ENCODE measurements around the gene SHLD1.
"Not testable (repeated sequence)": the region's sequence is repeated elsewhere in the genome, so short reads cannot be mapped to it uniquely, and the experiment has no call there.

The SHLD1 gene

DNA sequence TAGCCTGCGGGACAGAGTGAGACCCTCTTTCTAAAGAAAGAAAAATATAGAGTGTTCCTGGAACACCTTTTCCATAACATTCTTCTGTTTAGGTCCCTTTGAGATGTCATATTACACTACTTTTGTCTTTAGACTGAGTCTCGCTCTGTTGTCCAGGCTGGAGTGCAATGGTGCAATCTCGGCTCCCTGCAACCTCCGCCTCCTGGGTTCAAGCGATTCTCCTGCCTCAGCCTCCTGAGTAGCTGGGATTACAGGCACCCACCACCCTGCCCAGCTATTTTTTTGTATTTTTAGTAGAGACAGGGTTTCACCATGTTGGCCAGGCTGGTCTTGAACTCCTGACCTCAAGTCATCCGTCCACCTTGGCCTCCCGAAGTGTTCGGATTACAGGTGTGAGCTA lies 31.2 kb downstream of the SHLD1 start:
- DNase-seq (ENCODE audit: low read depth) = not testable (repeated sequence)

DNA sequence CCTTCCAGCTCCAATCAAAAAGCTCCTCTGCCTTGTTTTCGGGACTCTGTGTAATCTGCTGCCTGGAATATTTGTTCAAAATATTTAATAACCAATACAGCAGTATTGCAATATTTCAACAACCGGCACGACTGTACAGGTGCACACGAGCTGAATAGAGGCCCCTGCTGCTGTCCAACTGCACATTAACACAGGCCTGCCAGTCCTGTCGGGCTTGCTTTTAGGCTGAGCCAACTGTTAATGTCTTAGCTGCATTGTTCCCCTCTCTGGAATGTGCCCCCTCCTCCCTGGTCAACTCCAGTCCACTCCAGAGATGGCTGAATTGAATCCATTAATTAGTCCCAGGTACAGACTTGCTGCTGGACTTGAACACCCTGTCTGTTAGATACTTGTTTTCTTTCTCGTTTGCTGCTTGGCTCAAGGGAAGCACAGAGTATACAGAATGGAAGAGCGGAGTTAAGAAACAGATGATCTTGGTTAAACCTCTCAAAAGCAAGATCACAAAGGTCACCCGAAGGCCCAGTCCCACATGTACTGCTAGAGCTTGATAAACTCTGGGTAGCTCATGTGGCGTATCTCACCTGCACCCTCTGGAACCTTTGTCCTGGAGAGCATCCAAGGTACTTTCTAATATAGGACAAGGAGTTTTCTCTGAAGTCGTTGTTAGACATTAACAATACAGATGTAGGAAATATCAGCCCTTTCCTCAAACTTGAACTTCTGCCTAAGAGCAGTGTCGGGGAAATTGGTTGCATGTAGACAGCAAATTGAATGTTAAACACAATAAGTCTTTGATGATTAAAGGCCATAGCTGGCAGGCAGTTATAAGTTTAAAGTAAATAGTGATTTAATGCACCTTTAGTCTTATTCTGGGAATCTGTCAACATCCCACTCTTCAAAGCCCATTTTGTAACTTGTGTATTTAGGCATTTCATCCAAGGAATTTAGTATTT lies 31.9 kb downstream of the SHLD1 start:
- no peak for DNase-seq (ENCODE audit: low read depth)

DNA sequence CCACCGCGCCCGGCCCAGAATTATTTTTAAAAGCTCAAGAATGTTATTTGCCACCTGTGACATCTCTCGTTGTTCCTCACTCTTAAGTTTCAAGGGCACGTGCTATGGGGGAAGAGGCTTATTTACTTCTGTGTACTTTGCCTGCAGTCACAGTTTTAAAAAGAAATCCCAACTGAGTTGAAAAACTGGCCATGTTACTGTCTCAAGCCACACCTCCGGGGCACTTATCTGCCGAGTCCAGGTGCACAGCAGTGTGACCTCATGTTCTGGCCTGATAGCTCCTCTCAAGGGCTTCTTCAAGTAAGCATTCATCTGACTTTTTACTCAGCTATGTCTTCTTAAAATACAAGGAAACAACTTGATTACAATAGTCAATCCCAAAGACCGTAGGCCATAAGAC lies 34.5 kb downstream of the SHLD1 start:
- no peak for DNase-seq (ENCODE audit: low read depth)

DNA sequence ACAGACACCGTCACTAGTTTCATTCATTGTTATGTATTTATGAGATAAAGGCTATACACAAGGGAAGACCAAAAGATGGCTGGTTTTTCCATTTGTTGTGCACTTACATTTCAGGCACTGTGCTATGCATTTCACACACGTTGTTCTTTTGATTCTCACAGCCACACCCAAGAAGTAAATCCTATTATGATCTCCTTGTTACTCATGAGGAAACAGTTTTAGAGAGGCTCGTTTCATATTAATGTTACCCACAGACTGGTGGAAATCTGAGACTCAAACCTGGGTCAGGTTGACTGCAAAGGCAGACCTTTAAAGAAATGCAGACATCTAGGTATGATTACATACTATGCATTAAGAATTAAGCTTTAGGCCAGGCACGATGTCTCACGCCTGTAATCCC lies 34.9 kb downstream of the SHLD1 start:
- no peak for DNase-seq (ENCODE audit: low read depth)

DNA sequence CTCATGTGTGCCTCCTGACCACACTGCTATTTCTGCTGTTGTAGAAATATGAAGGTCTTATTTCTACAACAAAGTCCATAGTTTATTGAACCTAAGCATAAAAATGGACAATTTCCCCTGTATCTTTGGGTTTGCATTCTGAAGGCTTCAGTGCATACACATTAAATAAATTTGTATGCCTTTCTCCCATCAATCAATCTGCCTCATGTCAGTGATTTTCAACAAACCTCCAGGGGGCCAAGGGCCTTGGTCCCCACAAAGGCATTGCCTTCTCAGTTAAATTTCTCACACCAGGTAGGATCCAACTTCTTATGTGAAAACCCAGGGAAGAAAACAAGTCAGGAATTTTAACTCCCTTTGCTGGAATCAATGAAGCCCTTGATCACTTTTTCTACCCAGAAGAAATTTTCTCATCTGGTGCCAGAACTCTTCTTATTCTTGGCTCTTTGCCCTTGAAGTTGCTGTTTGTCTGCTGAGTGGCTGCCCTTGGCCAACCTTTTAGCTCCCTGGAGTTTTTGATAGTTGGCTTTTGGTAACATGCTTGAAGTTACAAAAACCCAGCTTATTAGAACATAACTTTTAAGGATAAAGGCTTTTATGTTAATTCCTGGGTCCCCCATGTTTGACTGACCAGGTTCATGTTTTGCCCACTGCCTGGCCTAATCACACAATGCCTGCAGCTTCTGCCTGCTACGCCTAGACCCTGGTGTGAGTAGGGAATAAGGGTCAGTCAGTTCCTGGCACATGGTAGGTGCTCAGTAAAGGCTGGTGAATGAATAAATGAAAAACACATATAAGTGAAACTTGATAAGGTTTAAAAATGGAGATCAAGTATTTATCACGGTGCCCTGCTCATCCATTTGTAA lies 37.0 kb downstream of the SHLD1 start:
- DNase-seq (ENCODE audit: low read depth) = no peak

DNA sequence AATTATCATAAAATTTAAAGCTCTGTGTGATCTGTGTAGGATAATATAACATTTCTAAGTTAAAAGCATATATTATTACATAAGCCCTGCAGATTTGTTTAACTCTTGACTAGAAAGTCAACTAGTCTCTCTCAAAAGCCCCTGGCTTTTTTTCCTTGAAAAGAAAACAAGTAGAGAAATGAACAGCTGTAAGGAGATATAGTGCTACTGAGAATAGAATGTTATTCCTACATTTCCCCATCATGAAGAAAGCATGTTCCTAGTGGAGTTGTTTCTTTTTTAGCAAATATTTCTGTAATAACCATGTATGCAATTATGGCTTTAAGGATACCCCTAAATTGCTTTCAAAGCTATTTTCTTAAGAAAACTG lies 37.6 kb downstream of the SHLD1 start:
- no peak for DNase-seq (ENCODE audit: low read depth)

DNA sequence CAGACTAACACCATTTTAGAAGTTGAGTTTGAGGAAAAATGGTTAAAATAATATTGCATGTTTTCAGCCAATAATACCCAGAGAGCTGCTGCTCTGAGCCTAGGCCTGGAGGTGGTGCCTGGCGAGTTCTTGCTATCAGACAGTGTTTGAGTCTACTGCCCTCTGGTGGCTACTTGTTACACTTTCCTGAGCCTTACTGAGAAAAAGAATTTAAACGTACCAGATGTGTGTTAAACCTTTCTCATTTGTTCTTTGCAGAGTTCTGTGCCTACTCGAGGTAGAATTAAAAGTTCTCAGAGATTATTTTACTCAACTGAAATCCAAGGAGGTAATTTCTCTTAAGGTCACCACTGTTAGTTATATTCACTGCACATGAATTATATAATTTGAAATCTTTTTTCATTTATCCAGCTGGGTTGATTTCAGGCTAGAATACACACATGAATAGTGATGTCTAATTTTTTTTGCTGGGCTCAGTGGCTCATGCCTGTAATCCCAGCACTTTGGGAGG lies 38.2 kb downstream of the SHLD1 start:
- peak; percentile 89 for DNase-seq (ENCODE audit: low read depth)

DNA sequence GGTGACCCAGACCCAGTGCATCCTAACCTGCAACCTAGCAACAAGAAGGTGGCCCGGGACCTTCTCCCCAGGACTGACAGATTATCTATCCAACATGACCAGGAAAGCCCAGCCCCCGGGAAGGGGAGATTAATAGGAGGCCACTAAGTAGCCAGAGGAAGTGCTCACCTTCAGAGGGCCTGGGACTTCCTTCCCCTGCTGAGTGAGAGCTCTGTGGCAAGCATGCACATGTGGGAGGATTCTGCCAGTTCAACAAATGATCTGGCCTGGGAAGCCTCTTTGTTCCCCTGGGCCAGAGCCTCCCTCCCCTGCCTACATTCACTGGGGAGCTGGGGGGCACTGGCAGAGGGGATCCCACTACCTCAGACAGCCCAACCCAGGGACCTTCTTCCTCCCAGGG lies 39.6 kb downstream of the SHLD1 start:
- no peak for DNase-seq (ENCODE audit: low read depth)

DNA sequence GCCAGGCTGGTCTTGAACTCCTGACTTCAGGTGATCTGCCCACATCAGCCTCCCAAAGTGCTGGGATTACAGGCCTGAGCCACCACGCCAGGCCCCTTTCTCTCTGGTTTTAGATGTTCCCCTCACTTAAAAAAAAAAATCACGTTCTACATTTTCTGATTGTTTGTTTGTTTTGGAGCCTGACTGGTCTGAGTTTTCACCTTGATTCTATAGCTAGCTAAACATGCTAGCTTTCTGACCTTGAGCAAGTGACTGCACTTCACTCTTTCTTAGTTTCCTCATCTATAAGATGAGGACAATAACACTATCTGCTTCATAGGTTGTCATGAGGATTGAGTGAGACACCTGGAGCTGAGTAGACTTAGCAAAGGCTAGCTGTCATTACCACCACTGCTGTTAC lies 43.7 kb downstream of the SHLD1 start:
- DNase-seq (ENCODE audit: low read depth) = no peak

DNA sequence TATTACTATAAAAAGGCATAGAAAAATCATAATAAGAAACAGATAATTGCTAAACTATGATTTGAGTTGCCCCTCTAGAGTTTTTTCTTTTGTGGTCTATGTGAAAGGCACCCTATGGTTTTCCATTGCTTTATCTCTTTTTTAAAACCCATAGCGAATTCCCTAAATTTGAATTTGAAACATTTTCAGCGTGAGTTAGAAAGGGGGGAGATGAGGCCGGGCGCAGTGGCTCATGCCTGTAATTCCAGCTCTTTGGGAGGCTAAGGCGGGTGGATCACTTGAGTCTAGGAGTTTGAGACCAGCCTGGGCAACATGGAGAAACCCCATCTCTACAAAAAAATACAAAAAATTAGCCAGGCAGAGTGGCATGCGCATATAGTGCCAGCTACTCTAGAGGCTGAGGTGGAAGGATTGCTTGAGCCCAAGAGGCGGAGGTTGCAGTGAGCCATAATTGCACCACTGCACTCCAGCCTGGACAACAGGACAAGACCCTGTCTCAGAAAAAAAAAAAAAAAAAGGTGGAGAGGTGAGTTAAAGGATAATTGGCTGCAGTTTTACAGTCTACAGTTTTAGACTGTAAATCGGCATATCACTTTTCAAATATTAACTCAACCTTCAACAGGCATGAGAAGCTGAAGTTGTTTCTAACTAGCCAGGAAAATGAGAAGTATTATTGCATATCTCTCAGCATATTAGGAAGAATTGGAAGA lies 46.3 kb downstream of the SHLD1 start:
- no peak for DNase-seq (ENCODE audit: low read depth)

DNA sequence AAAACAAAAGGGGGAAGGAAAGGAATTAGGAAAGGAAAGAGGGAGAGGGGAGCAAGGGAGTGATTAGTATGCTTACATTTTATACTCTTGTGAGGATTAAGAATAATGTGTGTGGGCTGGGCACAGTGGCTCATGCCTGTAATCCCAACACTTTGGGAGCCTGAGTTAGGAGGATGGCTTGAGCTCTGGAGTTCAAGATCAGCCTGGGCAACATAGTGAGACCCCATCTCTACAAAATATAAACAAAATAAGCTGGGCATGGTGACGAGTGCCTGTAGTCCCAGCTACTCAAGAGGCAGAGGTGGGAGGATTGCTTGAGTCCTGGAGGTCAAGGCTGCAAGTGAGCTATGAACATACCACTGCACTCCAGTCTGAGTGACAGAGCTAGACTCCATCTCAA lies 47.0 kb downstream of the SHLD1 start:
- no peak for DNase-seq (ENCODE audit: low read depth)

DNA sequence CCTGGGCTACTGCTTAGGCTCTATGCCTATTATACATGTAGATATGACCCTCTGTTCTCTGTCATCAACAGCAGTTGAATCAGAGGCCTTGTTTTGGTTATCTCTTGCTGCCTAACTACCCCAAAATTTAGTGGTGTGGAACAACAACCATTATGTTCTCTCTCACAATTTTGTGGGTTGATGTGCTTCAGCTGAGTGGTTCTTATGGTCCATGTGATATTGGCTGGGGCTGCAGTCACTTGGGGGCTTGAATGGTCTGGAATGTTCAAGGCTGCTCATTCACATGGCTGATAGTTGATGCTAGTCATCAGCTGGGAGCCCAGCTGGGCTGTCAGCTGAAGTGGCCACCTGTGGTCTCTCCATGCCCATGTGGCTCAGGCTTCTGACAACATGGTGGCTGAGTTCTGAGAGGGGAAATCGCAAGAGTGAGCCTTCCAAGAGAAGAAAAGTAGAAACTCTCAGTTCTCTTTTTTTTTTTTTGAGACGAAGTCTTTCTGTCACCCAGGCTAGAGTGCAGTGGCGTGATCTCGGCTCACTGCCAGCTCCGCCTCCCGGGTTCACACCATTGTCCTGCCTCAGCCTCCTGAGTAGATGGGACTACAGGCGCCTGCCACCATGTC lies 47.8 kb downstream of the SHLD1 start:
- no peak for DNase-seq (ENCODE audit: low read depth)

DNA sequence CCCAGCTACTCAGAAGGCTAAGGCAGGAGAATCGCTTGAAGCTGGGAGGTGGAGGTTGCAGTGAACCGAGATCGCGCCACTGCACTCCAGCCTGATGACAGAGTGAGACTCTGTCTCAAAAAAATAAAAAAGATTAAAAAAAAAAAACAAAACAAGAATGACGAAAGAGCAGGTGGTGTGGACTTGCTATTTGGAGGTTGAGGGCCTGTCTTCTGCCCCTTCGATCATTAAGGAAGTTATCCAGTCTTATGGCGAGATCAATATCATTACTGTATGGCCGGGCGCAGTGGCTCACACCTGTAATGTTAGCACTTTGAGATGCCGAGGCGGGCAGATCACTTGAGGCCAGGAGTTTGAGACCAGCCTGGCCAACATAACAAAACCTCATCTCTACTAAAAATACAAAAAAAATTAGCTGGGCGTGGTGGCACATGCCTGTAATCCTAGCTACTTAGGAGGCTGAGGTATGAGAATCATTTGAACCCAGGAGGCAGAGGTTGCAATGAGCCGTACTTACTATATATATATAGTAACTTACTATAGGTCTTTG lies 53.6 kb downstream of the SHLD1 start:
- DNase-seq (ENCODE audit: low read depth) = not testable (repeated sequence)

DNA sequence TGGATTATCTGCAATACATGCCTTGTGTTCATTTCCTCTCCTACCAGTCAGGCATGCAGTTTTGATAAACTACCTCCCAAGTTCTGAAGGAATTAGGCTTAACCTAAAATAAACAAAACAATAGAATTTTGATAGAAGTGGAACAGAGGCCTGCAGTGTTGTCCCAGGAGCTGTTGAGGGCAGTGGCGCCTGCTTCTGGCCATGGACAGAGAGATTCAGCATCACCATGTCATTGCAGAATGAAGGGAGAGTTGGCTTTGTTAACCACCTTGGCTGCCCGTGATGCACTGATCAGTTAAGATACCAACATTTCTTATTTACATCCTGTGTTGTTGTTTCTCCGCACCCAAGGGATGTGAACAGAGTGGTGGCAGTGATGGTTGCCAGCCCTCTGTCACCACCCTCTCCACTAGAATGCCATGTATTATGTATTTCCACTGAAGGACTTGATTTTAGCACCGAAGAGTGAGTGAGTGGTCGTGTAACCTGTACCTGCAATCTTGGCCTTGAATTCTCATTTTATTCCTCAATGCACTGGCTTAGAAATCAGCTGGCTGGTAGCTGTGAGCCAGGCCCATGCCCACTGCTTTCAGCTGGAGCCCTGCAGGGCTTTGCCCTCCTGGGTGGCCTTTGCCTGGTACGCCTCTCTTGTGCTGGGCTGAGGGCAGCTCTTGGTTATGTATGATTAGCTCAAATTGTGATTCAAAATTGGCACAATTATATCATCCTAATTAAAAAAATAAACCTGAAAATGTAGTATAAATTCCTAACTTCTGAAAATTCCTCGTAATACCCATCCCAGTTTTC lies 56.5 kb downstream of the SHLD1 start:
- peak; percentile 9 for DNase-seq (ENCODE audit: low read depth)

DNA sequence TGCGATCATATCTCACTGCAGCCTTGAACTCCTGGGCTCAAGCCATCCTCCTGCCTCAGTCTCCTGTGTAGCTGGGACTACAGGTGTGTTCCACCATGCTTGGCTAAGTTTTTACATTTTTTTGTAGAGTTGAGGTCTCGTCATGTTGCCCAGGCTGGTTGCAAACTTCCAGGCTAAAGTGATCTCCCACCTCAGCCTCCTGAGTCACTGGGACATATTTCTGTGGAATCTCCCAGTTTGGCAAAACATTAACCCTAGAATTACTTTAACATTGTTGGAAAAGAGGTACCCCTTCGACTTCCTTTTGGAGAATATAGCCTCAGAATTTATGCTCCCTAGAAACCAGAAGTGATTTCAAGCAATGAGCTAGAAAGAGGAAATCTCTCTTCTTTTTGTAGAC lies 57.2 kb downstream of the SHLD1 start:
- DNase-seq (ENCODE audit: low read depth) = no peak

DNA sequence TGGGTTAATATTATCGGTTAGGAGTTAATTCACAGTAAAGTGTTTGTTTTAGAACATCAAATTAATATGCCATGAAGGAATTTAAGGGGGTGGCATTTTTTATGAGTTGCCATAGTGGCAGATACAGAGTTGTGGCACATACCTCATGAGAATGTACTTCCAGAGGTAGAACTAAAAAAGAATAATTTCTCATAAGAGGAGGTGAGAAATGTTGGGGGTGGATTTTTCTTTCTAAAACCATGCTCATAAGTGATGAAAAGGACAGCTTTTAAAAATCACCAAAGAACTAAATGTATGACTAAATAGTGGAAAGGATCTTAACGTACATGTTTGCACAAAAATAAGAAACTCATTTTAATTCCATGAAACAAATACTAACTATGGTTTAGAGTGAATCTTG lies 58.7 kb downstream of the SHLD1 start:
- no peak for DNase-seq (ENCODE audit: low read depth)

DNA sequence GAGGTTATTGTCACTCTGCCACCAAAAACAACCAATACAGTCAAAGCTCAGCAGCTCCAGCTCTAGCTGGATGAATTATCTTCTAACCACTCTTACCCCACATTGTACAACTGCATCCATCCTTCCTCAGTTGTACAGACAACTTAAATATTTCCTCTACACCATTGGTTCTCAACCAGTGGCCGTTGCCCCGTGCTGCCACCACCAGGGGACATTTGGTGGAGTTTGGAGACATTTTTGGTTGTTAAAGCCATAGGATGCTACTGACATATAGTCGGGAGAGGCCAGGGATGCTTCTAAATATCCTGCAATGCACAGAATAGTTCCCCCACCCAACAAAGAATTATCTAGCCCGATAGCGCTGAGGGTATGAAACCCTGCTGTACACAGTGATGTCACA lies 59.3 kb downstream of the SHLD1 start:
- DNase-seq (ENCODE audit: low read depth) = peak; percentile 3

DNA sequence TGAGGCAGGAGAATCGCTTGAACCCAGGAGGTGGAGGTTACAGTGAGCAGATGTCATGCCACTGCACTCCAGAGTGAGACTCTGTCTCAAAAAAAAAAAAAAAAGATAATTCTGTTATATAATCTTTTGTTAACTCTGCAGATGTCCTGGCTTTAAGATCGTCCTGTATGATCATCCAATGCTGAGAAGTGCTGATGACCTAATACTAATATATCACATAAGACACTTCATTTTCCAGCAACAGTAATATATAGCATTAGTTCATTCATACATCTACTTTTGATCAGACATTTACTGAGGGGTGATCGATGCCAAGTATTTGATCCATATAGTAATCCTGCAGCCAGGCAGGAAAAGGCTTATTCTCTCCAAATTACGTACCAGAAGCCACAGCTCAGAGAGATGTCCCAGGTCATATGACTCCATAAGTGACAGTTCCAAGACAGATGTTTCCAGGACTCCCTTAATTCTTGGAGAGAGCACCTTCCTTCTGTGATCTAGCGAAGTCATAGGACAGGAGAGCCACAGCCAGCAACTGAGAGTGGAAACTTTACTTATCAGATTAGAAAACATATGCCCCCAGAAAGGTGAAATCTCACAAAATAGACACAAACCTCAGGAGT lies 60.7 kb downstream of the SHLD1 start:
- no peak for DNase-seq (ENCODE audit: low read depth)

DNA sequence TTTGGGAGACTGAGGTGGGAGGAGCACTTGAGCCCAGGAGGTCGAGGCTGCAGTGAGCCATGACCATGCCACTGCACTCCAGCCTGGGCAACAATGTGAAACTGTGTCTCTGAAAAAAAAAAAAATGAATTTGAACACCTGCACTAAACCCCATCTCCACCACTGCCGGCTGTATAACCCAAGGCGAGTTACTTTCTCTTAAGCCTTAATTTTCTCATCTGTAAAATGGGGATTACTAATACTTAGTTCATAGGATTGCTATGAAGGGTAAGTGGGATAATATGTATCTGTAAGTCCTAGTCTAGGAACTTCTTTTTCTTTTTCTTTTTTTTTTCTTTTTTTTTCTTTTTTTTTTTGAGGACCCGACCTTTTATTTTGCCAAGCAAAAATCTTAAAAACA lies 61.5 kb downstream of the SHLD1 start:
- DNase-seq (ENCODE audit: low read depth) = no peak

DNA sequence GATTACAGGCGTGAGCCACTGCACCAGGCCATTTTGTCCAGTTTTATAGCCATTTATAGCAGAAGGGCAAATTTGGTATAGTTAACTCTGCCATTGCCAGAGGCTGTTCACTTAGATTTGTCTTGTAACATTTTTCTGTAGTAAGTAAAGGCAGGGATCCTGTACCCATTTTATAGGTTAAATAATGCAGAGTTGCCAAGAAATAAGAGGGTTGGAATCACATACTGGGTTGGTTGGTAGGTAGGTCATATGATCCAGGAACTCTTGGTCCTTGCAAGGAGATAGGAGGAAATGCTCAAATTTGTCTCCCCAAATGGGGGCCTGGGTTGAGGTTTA lies 68.1 kb downstream of the SHLD1 start:
- no peak for DNase-seq (ENCODE audit: low read depth)
